Measurements from ENCODE around the gene MRS2. TPM values are rescaled to one million over a fixed set of nuclear protein-coding genes. Genes with fewer than 3 reads are reported as not detected.
A peak's percentile ranks its signal among the peaks of the same experiment; 100 is the strongest.
"Not testable (repeated sequence)": the region's sequence is repeated elsewhere in the genome, so short reads cannot be mapped to it uniquely, and the experiment has no call there.

MRS2 gene
- total RNA-seq, 4 donors from 2014 or later = 23.0 to 41.6 (median 30.6) TPM

- peaks cover 0 to 28% (median 5%) of the 10 kb centered on the region in 3 donors for H3K4me1 ChIP-seq
- H3K9me3 ChIP-seq = no peaks in the 10 kb centered on the region
- peak; percentile 48 for ATAC-seq
- TF ChIP-seq CTCF (IDR thresholded peaks at IDR 0.05) (no peak), POLR2AphosphoS5 (IDR thresholded peaks at IDR 0.05) (no peak), EP300 (IDR thresholded peaks at IDR 0.05) (no peak), POLR2A (IDR thresholded peaks at IDR 0.05) (no peak)
- H3K27me3 ChIP-seq = no peaks in the 10 kb centered on the region
- H3K27ac ChIP-seq = no peak within 1 kb of the TSS
- peak within 1 kb of the TSS; percentile 6 to 43 for H3K4me3 ChIP-seq
- H3K36me3 ChIP-seq = no peaks in the 10 kb centered on the region
- 7% methylated on average over 6 of the region's 61 CpGs; no CpG with 5 or more reads in 1 of the 2 donors for WGBS, 2 donors (ENCODE audit: low coverage in 1 of 2)
Measured at GRCh38 chr6:24357336-24358218, 45.2 kb upstream of the MRS2 start, which contains the start of gene DCDC2. Gene DCDC2 (minus strand): TSS chr6:24358059. CDS start chr6:24357750, 309 bp downstream.

- no peaks in the 10 kb centered on the region for H3K9me3 ChIP-seq
- no peak for ATAC-seq
- TF ChIP-seq EP300 (IDR thresholded peaks at IDR 0.05) = no peak
- TF ChIP-seq POLR2A (IDR thresholded peaks at IDR 0.05) = no peak
- TF ChIP-seq POLR2AphosphoS5 (IDR thresholded peaks at IDR 0.05) = no peak
- TF ChIP-seq CTCF (IDR thresholded peaks at IDR 0.05) = no peak
- WGBS, 2 donors (ENCODE audit: low coverage in 1 of 2) = 55 to 60% methylated on average over 8 to 10 of the region's 12 CpGs
- H3K4me3 ChIP-seq = peak overlapping the region in 1 of 2 donors; percentile 43
- H3K27me3 ChIP-seq = no peaks in the 10 kb centered on the region
- H3K27ac ChIP-seq = no peak overlapping the region
- peaks cover 0 to 28% (median 5%) of the 10 kb centered on the region in 3 donors for H3K4me1 ChIP-seq
- H3K36me3 ChIP-seq = no peaks in the 10 kb centered on the region
Measured at GRCh38 chr6:24358219-24358821, 44.4 kb upstream of the MRS2 start.

- no peak for TF ChIP-seq POLR2A (IDR thresholded peaks at IDR 0.05)
- peak; percentile 37 to 73 (median 40) for TF ChIP-seq CTCF (IDR thresholded peaks at IDR 0.05)
- Histone ChIP-seq H3K27me3 (peaks cover under 1% of the 10 kb centered on the region), H3K4me1 (peaks cover 0 to 28% (median 5%) of the 10 kb centered on the region in 3 donors), H3K36me3 (no peaks in the 10 kb centered on the region), H3K4me3 (peak overlapping the region; percentile 38 to 55), H3K9me3 (no peaks in the 10 kb centered on the region), H3K27ac (no peak overlapping the region)
- peak; percentile 81 for ATAC-seq
- WGBS, 2 donors (ENCODE audit: low coverage in 1 of 2) = 9 to 32% methylated on average over 4 to 25 of the region's 55 CpGs
Measured at GRCh38 chr6:24359640-24360454, 42.9 kb upstream of the MRS2 start.

- H3K36me3 ChIP-seq, H3K27ac ChIP-seq, H3K27me3 ChIP-seq, ATAC-seq, H3K9me3 ChIP-seq, H3K4me3 ChIP-seq: not testable (repeated sequence)
- WGBS, 2 donors (ENCODE audit: low coverage in 1 of 2) = 73 to 78% methylated on average over 5 of the region's 5 CpGs
- peaks cover 0 to 21% (median 5%) of the 10 kb centered on the region in 3 donors for H3K4me1 ChIP-seq
Measured at GRCh38 chr6:24362363-24362762, 40.4 kb upstream of the MRS2 start.

GRCh38 chr6:24365103-24365633, 37.6 kb upstream of the MRS2 start:
- not testable (repeated sequence) for H3K27ac ChIP-seq, H3K4me3 ChIP-seq, H3K4me1 ChIP-seq, H3K27me3 ChIP-seq, H3K9me3 ChIP-seq, ATAC-seq, H3K36me3 ChIP-seq
- 73 to 94% methylated on average over 4 to 6 of the region's 8 CpGs for whole genome bisulfite sequencing, 2 donors (ENCODE audit: low coverage in 1 of 2)
